Measurements from ENCODE around the gene CDKN2B-AS1. TPM values are rescaled to one million over a fixed set of nuclear protein-coding genes. Genes with fewer than 3 reads are reported as not detected.

Gene CDKN2B-AS1
- total RNA-seq, 1 donor from 2014 or later: 2.3 TPM

- DNase-seq (no peak), ATAC-seq (no peak)
- TF ChIP-seq, protein P1, sequence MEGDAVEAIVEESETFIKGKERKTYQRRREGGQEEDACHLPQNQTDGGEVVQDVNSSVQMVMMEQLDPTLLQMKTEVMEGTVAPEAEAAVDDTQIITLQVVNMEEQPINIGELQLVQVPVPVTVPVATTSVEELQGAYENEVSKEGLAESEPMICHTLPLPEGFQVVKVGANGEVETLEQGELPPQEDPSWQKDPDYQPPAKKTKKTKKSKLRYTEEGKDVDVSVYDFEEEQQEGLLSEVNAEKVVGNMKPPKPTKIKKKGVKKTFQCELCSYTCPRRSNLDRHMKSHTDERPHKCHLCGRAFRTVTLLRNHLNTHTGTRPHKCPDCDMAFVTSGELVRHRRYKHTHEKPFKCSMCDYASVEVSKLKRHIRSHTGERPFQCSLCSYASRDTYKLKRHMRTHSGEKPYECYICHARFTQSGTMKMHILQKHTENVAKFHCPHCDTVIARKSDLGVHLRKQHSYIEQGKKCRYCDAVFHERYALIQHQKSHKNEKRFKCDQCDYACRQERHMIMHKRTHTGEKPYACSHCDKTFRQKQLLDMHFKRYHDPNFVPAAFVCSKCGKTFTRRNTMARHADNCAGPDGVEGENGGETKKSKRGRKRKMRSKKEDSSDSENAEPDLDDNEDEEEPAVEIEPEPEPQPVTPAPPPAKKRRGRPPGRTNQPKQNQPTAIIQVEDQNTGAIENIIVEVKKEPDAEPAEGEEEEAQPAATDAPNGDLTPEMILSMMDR (IDR thresholded peaks at IDR 0.05): no peak
- peaks cover 9% of the 10 kb centered on the region for H3K4me1 ChIP-seq
- no peak overlapping the region for H3K27ac ChIP-seq
- H3K27me3 ChIP-seq: no peaks in the 10 kb centered on the region
- no peak overlapping the region for H3K4me3 ChIP-seq
- H3K9me3 ChIP-seq: no peaks in the 10 kb centered on the region
- no peaks in the 10 kb centered on the region for H3K36me3 ChIP-seq
- intact Hi-C loops (cut with DNase I): no loop called here
These were observed 94.1 kb downstream of the CDKN2B-AS1 start for GRCh38 chr9:22088717-22089061.

- ATAC-seq (no peak), DNase-seq (no peak)
- H3K36me3 ChIP-seq: no peaks in the 10 kb centered on the region
- TF ChIP-seq, protein P1 (IDR thresholded peaks at IDR 0.05): no peak
- no peaks in the 10 kb centered on the region for H3K4me1 ChIP-seq
- intact Hi-C loops (cut with DNase I): no loop called here
- no peak overlapping the region for H3K27ac ChIP-seq
- H3K4me3 ChIP-seq: no peak overlapping the region
- H3K9me3 ChIP-seq: no peaks in the 10 kb centered on the region
- no peaks in the 10 kb centered on the region for H3K27me3 ChIP-seq
These were observed 103.1 kb downstream of the CDKN2B-AS1 start for GRCh38 chr9:22097707-22098106.

- Histone ChIP-seq H3K36me3 (no peaks in the 10 kb centered on the region), H3K27ac (no peak overlapping the region), H3K27me3 (no peaks in the 10 kb centered on the region), H3K9me3 (no peaks in the 10 kb centered on the region), H3K4me3 (no peak overlapping the region), H3K4me1 (peaks cover 5% of the 10 kb centered on the region)
- intact Hi-C loops (cut with DNase I): no loop called here
- ATAC-seq (peak; percentile 10), DNase-seq (no peak)
- TF ChIP-seq, protein P1 (IDR thresholded peaks at IDR 0.05): no peak
These were observed 104.2 kb downstream of the CDKN2B-AS1 start for GRCh38 chr9:22098643-22099332.

DNA sequence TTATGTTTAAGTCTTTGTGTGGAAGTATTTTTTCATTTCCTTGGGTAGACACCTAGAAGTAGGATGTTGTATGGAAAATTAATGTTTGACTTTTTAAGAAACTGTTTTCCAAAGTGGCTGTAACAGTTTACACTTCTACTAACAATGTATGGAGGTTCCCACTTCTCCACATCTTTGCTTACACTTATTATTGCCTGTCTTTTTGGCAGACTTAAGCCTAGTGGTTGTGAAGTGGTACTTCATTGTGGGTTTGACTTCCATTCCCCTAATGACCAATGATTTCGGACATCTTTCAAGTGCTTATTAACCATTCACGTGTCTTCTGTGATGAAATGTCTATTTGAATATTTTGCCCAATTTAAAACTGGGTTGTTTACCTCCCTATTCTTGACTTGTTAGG, 106.0 kb downstream of the CDKN2B-AS1 start:
- Histone ChIP-seq H3K27ac (no peak overlapping the region), H3K4me3 (no peak overlapping the region), H3K9me3 (no peaks in the 10 kb centered on the region), H3K36me3 (no peaks in the 10 kb centered on the region), H3K4me1 (peaks cover 9% of the 10 kb centered on the region), H3K27me3 (no peaks in the 10 kb centered on the region)
- no peak for ATAC-seq
- TF ChIP-seq, protein P1 (IDR thresholded peaks at IDR 0.05): peak; percentile 22
- no peak for DNase-seq
- intact Hi-C loops (cut with DNase I): no loop called here

GRCh38 chr9:22102146-22103053, 107.8 kb downstream of the CDKN2B-AS1 start:
- ATAC-seq (no peak), DNase-seq (no peak)
- H3K4me1 ChIP-seq: peaks cover 9% of the 10 kb centered on the region
- H3K27me3 ChIP-seq: no peaks in the 10 kb centered on the region
- no peak overlapping the region for H3K4me3 ChIP-seq
- no peaks in the 10 kb centered on the region for H3K9me3 ChIP-seq
- no peak overlapping the region for H3K27ac ChIP-seq
- intact Hi-C loops (cut with DNase I): no loop called here
- TF ChIP-seq, protein P1 (IDR thresholded peaks at IDR 0.05): no peak
- H3K36me3 ChIP-seq: no peaks in the 10 kb centered on the region
